ENCODE measurements around the gene MTHFSD.

The MTHFSD gene

DNA sequence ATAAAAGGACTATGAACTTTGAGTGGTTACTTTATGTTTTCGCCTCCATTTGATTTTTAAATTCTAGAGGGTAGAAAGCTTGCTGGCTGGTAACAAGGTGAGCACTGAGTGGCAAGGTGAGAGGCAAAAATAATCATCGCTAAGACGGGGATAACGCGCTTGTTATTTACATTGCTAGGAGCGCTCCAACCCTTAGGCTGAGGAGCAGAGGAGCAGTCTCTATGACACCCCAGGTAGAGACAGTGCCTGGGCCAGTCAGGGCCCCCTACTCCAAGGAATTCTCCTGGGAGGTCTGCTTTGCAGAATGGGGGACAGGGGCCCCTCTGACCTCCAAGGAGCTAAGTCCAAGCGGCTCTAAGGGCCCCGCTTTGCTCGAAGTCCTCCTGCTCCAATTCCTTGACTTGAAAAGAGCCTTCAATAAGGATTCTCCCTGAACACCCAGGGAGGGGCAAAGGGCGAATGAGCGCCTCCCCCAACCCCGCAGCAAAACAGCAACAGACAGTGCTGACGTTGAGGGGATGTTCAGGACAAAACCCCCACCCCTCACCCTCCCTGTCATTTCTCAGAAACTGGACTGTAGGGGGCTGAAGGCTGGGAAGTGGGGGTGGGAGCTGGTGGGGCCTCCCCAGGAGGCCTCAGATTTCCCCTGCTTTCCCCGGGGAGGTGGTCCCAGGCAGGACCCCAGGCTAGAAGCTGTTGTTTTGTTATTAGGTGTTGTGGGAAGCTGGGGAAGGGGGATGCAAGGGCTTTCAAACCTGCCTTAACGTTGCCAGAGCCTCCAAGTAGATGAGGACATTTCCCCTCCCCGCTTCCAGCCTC lies 54.9 kb downstream of the MTHFSD start:
- DNase-seq, result no peak

DNA sequence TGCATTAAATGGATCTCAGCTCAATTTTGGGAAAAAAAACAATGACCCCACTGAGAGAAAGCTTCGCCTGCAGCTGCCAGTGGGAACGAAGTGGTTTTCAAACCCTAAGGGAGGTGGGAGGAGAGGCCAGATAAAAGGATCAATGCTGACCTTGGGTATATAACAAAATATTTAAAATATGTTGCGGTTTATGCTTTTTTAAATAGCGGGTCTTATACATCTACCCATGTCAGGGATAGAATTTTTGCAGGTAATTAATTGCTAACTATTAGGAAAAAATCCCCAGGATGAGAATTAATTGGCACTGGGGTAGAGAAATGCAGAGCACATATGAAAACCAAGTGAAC lies 55.6 kb downstream of the MTHFSD start:
- no peak for DNase-seq

DNA sequence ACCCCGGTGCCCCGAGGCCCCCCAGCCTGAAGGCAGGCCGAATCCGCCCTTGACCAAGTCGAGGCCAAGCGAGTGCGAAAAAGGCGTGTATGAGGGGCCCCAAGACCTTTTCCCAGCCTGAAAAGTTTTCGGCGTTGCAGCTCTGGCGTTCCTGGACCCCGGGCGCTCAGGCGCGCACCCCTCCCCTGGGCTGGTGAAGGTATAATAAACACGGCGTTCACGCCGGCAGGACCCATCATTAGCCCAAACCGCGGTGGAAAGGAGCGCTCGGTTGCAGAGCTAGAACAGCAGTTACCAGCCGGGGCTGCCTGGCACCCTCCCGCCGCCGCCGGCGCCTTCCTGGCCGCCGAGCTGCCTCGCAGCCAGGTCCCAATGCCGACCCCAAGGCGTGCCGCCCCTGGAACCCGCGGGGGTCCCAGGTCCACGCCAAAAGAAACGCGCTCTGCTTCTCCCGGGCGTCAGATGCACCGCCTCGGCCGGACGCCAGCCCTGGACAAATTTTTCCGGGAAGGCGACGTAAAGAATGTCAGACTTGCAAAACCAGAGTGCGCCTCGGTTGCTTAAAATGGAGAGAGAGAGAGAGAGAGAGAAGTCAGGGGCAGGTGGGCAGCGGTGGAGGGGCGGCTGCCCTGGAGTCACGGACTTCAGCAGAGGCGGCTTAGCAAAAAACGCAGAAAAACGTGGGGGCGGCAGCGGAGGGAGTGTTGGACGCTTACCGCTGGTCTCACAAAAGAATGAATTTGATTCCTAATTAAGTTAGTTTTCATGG lies 56.2 kb downstream of the MTHFSD start:
- DNase-seq, result no peak

DNA sequence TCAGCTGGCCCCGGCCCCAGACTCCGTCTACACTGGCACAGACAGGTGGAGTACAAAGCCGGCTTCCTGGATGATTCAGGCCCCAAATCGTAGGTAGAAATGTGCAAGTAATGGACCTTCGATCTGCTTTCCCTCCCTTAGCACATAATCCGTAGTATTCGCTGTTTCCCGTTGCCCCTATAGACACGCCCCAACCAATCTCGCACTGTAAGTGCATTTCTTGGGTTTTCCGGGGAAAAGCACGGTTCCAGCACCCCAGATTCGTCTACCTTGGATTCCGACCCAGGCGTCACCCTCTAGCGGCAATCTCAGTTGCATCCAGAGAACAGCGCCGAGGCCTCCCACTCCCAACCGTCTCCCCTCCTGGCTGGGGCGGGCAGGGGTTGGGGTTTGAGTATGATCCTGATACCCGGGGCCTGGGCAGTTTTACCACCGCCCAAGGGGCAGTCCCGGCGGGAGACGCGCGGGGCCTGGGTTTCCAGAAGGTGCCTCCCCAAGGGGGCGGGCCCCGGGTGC lies 56.8 kb downstream of the MTHFSD start:
- DNase-seq, result no peak

DNA sequence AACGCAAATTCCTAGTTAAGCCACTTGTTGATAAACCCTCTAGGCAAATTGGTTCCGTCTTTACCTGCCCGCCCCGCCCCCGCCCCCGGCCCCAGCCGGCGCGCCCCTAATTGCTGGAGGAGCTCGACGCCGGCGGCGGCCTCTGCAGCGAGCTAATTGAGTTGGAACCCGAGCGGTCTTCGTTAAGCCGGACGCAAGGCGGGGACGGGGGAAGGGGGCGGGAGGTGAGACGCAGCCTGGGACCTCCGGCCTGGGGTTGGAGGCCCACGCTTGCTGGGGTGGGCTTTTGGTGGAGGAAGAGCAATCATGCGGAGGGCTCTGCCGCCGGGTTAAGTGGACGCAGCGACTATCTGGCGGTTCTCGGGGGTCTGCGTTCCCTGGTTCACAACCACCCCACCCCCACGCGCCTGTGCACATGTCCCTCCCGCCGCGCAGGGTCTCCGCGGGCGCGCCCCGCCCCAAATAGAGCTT lies 57.4 kb downstream of the MTHFSD start:
- no peak for DNase-seq

DNA sequence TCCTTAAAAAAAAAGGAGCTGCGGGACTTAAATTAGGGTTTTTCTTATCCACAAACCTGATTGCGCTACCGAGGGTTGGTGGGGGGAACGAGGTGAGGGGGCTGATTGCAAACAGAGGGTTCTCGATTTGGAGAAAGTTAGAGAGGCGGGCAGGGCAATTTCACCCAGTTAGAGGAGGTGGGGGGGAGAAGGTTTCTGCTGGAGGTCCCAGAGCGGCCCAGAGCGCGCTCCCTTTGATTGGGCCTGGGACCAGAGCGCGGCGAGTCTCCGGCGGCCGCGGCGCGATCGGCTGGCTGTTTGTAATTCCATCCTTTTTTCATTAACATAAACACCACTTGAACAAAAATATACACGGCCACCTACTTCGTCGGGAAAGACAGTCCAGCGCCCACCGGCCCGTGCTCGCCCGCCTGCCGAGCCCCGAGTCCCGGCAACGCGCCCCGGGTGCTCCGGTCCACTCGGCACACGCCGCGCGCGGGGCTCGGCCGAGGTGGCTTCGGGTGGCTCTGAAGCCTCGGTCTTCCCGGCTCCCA lies 58.0 kb downstream of the MTHFSD start:
- DNase-seq, result no peak

DNA sequence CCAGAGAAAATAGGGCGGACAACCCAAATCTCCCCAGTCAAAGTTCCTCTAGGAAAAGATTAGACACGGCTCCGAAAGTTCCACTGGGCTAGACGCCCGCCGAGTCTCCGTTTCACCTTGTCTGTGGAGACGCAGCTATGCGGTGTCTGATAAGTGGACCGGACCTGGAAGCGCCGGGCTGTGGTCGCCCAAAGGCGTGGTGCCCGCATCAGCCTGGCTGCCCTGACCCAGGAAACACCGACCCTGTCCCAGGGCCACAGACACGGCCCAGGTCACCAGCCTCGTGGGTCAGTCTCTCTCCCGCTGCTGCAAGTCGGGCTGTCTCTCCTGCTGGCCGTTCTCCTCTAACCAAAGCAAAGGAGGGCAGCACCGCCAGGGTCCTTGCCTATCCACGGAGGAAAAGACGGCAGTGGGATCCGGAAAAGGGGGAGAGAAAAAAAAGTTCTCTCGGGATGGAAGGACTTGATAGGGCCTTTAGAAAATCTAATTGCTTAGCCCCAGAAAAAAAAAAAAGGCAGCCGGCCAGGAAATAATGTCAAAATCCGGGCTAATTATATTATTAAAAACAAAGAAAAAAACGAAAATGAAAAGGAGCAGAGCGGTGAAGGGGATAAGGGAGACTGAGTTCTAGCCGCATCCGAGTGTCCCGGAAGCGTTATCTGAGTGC lies 58.6 kb downstream of the MTHFSD start:
- no peak for DNase-seq

DNA sequence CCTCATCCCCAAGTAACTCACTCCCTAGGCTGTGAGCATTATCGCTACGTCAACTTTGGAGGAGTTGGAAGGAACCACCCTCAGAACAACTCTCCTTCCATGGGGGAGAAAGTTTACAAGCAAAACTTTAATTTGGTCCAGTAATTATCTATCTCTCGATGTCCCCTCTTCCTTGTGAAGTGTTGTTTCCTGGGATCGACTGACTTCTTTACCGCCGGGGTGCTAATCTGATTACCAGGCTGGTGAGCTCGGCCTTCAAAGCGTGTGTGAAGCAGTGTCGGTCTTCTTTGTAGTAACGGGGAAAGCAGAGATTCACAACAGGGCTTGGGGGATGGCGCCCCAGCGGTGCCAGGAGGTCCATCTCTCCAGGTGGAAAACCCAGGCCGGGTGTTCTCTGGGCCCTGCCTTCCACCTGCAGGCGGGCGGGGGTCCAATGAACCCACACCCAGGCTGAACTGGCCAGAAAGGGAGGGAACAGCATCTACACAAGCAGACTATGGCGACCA lies 59.2 kb downstream of the MTHFSD start:
- no peak for DNase-seq

DNA sequence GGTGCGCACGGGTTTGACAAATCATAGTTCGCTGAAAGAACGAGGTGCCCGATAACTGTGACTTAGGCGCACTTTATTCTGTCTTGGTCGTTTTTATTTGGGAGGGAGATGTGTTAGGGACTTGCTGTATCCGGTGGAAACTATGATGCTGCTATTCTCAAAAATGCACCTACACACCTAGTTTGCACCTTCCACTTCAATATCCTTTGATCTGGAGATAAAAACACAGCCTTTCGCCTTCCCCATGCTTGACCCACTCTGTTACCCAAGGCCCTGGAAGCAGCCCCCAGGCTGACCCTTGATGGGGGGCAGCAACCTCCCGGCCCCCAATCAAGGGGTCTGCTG lies 59.7 kb downstream of the MTHFSD start:
- DNase-seq, result no peak

DNA sequence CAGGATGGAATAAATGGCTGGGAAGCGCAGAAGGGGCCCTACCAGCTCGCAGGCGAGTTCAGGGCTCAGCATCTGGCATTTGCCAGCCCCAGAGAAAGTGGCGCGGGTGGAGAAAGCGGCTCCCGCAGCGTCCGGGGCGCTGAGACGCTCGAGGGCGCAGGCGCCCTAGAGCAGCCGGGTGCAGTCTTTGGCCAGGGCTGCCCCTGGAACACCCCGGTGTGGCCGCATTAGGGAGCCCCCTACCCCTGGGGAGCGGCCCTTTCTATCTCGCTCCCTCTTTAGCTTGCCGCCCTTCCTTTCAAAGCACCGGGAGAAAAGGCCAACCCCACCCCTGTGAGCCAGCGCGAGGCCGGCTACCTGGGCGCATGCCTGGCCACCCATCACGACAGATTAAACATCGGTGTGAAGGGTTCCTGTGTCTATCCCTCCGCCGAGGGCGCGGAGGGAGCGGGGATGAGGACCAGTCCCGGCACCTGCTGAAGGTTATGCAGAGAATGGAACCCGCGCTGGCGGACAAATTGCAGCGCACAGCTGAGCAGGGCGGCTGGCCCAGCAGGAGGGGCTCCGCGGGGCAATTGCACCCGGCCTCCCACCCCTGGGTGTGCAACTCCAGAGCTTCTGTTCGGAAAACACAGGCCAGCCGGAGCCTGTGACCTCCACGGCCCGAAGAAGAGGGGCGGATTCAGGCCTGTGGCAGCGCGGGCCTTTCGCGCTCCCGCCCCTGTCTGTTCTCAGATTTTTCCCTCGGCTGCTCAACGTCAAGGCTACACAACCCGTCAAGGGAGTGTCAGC lies 60.3 kb downstream of the MTHFSD start:
- DNase-seq, result no peak

DNA sequence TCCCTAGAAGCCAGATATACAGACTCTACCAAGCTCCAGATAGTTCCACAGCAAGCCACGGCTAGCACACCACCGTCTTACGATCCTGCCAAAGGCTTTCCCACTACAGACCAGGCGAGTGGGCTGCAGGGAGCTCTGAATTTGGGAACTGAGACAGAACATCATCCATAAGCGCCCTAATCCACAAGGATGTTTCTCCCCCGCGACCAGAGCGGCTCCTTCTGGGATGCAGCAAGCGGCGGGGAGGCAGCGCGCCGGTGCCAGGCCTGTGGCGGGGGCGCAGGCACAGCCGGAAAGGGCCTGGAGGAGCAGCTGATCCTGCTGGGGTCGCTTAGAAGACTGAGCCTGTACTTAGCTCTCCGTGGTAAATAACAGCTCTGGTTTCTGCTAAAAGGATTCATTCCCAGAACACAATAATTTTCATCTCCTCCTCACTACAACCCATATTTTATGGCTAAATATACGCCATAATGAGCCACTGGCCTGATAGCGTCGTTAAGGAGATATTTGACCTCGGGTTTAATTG lies 60.9 kb downstream of the MTHFSD start:
- DNase-seq, result no peak

DNA sequence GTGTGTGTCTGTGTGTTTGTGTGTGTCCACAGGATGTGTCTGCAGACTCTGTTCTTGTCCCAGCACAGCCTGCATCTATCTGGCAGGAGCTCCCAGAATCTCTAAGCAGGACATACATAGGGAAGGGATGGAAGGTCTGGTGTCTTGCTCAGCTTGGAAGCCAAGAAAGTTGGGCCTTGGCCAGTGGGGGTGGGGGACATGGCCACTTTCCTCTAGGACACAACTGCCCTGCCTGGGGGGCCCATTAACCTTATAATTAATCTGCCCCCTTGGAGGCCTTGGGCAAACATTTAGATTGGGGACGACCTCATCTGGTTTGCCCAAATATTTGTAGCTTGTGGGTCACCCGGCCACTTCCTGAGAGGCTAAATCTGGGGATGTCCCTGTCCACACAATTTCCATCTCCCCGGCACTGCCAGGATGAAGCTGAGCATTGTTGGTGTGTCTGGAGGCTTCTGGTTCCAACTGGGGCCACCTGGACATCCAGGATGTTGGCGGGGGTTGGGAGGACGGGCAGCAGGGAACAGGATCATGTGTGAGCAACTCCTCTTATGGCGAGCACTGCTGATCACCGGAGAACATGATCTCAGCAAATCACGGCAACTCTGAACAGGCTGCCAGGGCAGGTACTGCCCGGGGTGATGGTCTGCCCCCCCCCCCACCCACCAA lies 61.9 kb downstream of the MTHFSD start:
- no peak for DNase-seq

DNA sequence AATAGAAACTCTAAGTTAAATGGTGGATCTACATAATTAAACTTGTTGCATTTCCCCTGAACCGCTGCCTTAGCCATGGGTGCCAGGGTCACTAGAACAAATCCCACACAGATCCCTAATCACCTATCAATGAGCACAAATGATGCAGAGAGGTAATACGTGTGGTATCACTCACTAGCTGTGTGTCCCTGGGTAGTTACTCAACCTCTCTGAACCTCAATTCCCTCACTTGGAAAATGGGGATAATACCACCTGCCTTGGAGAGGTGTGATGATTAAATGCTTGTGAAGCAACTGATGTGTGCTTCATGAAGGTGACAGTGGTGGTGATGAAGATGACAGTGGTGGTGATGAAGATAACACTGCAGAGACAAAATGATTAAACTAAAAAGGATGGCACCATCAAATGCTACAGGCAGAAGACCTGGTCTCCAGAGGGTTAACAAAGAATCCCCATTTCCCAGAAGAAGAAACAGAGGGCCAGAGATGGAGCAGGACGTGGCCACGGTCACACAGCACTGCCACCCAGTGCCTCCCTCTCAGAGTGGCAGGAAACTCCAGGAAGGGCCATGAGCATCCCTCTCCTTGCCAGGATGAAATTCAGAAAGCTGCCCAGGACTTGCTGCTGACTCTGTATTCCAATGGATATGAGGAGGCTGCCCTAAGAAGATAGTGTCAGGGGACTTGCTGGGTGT lies 62.6 kb downstream of the MTHFSD start:
- no peak for DNase-seq

DNA sequence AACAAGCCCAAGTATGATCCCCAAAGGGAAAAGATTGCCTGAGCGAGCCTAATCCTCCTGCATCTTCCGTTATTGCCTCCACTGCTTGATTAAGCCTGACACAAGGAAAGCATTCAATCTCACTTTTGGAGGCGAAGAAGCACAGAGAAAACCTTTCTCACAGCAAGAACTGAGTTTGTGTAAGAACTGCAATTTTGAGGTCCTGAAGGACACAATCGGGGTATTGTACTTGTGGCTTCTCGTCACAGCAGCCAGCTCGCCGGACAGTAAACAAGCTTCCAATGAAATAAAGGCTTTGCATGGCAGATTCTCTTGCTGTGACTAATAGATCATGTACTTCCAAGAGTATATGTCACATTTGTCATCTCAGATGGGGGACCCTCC lies 63.4 kb downstream of the MTHFSD start:
- DNase-seq, result no peak

DNA sequence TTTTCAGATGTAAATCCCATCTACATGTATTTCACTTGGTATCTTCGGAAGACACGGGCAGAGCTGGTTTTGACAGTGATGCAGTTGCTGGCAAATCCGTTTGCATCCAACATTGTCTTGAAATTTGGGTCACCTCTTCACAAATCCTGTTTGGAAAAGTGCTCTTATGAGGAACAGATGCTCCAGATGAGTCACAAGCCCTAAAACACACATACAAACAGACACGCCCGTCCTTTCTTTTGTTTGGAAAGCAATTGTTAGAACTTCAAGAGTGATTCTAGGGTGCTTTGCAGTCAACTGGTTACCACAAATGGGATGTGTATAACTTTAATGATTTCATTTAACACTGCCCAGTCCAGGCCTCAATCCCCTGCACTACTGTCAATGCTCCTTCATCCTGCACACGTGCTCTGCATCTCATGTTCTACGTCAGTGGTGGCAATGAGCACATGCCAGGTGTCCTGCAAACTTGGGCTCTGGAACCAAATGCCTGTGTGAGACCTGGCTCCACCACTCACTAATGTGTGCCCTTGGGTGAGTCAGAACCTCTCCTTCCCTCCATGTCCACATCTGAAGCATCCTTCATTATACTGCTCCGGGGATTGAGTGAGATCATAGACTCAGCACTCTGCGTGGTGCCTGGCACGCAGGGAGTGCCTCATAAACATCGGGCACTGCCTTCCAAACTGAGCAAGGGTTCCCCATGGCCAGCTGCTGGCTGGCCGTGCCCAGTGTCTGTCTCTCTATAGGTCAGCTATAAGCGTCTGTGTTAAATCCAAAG lies 64.0 kb downstream of the MTHFSD start:
- DNase-seq, result no peak

DNA sequence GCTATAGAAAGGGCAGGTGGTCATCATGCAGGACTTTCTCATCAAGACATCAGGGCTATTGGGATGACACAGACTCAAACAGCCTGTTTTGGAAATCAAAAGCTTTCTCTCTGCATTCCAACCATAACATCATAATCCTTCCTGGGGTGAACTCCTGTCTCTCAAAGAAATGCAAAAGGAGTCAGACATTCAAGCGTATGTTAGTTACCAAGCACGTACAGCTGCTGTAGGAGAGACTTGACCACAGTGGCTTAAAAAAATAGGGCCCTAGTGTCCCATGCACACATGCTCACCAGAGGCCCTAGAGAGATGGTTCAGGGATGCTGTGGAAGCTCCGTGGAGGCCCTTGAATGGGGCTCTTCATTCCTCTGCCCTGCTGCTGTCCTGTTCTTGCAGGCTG lies 69.3 kb downstream of the MTHFSD start:
- no peak for DNase-seq

DNA sequence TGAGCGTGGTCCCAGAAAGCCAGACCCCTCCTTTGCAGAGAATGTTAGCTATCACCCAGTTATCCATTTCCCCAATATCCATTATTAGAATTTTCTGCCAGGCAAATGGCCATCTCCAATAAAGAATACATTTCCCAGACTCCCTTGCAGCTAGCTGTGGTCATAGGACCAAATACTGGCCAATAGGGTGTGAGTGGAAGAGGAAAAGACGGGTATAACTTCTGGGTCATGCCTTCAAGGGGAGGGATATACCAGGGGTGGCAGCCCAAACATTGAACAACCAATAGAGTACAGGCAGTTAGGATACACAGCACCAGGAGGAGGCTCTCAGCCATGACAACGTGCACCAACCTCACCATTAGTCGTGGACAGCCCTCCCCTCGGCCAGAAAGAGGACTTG lies 70.8 kb downstream of the MTHFSD start:
- no peak for DNase-seq

DNA sequence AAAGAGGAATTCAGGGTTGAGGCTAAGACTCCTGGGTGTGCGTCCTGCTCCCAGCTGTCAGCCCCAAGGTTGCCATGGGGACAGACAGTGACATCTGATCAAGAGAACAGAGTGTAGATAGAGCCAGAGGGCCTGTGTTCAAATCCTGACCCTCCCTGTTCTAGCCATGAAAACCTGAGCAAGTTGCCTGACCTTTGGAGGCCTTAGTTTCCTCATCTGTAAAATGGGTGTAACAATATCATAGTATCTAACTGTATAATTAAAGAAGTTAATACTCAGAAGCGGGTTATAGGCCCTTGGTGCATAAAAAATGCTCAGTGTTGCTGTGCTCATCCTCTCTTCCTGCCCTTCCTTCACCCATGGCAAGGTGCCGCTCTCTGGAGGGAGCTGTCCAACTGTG lies 73.4 kb downstream of the MTHFSD start:
- DNase-seq, result no peak

DNA sequence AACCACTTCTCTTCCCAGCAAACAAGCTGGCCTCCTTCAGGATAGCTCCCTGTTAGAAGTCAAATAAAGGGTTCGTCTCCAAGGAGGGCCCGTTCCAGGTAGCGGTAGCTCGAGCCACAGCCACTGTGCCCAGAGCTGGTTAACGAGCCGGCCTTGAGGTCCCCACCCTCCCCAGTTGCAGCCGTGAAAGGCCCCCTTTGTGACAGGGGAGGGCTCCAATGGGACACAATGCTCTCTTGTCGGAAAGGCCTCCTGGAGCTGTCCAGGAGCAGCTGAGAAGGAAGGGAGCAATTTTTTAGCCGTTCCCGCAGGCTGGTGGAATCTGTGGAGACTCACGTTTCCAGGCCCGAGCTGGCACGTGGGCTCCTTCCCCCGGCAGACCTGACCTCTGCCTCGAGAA lies 74.6 kb downstream of the MTHFSD start:
- DNase-seq, result no peak

Data from stimulated activated CD4-positive, alpha-beta T cell treated with anti-CD3 and anti-CD28 coated beads, Interleukin-2, amount 100 ng/mL, for 48 hours (primary cell).